ENCODE measurements around the gene TRDMT1. TPM values are rescaled to one million over a fixed set of nuclear protein-coding genes. Genes with fewer than 3 reads are reported as not detected.

Gene TRDMT1
- total RNA-seq, 4 donors from 2014 or later = 4.0 to 24.8 (median 6.4) TPM

DNA sequence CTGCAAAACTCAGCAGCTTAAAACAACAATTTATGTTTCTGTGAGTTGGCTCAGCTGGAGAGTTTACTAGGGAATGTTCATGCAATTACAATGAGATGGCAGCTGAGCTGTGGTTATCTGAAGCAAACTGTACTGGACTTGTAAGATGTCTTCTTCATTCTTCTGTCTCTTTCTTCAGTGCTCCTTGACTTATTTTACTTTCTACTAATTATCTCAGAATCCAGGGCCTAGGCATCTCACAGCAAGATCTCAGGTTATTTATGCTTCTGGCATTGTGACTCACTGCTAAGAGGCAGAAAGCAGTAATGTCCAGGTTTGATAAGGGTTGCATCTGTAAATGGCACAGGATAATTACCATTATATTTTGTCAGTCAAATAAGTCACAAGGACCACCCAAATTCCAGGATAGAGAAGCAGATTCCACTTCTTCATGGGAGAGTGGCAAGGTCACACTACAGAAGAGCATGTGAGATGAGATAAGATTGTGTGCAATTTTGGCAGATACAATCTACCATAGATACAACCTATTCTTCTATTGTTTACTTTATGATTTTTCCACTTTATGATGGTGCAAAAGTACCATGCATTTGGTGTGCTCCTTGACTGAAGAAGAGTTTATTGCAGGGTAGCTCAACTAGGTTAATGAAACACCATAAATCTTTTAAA lies 43.4 kb upstream of the TRDMT1 start:
- no peaks in the 10 kb centered on the region for H3K27me3 ChIP-seq
- H3K4me1 ChIP-seq = no peaks in the 10 kb centered on the region
- H3K36me3 ChIP-seq = no peaks in the 10 kb centered on the region
- no peaks in the 10 kb centered on the region for H3K9me3 ChIP-seq
- no peak for DNase-seq
- TF ChIP-seq, protein P1, sequence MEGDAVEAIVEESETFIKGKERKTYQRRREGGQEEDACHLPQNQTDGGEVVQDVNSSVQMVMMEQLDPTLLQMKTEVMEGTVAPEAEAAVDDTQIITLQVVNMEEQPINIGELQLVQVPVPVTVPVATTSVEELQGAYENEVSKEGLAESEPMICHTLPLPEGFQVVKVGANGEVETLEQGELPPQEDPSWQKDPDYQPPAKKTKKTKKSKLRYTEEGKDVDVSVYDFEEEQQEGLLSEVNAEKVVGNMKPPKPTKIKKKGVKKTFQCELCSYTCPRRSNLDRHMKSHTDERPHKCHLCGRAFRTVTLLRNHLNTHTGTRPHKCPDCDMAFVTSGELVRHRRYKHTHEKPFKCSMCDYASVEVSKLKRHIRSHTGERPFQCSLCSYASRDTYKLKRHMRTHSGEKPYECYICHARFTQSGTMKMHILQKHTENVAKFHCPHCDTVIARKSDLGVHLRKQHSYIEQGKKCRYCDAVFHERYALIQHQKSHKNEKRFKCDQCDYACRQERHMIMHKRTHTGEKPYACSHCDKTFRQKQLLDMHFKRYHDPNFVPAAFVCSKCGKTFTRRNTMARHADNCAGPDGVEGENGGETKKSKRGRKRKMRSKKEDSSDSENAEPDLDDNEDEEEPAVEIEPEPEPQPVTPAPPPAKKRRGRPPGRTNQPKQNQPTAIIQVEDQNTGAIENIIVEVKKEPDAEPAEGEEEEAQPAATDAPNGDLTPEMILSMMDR (IDR thresholded peaks at IDR 0.05) = no peak
- no peak for TF ChIP-seq POLR2A (IDR thresholded peaks at IDR 0.05)
- no peak overlapping the region for H3K27ac ChIP-seq
- H3K4me3 ChIP-seq = no peak overlapping the region

DNA sequence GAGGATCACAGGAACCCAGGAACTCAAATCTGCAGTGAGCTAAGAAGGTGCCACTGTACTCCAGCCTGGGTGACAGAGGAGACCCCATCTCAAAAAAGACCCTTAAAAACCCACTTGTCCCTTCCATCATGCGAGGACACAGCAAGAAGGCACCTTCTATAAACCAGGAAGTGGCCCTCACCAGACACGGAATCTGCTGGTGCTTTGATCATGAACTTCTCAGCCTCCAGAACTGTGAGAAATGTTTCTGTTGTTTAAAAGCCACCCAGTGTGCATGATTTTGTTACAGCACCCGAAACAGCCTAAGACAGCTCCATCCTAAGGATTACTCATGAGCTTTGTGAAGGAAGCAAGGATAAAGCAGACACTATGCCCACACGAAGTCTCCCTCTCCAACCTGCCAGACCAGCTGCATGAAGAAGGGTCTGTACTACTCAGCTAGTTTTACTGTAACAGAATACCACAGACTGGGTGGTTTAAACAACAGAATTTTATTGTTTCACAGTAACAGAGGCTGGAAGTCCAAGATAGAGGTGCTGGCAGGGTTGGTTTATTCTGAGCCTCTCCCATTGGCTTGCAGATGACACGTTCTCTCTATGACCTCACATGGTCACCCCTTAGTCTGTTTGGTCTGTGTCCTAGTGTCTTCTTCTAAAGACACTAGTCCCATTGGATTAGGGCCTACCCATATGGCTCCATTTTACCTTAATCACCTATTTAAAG lies 40.3 kb upstream of the TRDMT1 start:
- H3K9me3 ChIP-seq = no peaks in the 10 kb centered on the region
- peaks cover 0 to 3% (median 0%) of the 10 kb centered on the region in 3 donors for H3K36me3 ChIP-seq
- H3K27me3 ChIP-seq = no peaks in the 10 kb centered on the region
- H3K4me1 ChIP-seq = no peaks in the 10 kb centered on the region
- no peak overlapping the region for H3K4me3 ChIP-seq
- DNase-seq = no peak
- TF ChIP-seq, protein P1 (IDR thresholded peaks at IDR 0.05) = no peak
- H3K27ac ChIP-seq = no peak overlapping the region

DNA sequence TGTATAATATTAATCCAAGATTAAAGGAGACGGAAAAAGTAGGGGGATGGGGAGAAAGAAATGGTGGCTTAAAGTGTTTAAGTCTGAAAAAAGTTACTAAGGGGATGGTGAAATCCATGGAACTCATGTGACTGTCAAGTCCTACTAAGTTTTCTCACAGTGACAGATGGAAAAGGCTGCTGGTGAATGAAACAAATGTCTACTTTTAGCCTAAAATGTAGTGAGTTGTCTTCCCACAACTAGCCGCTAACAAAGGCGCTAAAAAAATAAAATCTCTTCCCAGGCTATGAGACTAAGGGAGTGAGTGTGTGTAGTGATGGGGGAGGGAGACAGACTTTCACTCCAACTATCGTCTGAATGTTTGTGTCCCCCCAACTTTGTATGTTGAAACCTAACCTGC lies 39.1 kb upstream of the TRDMT1 start:
- H3K4me3 ChIP-seq = no peak overlapping the region
- no peak overlapping the region for H3K27ac ChIP-seq
- no peaks in the 10 kb centered on the region for H3K4me1 ChIP-seq
- no peak for TF ChIP-seq POLR2A (IDR thresholded peaks at IDR 0.05)
- TF ChIP-seq, protein P1 (IDR thresholded peaks at IDR 0.05) = no peak
- no peaks in the 10 kb centered on the region for H3K27me3 ChIP-seq
- H3K36me3 ChIP-seq = peaks cover 0 to 14% (median 0%) of the 10 kb centered on the region in 3 donors
- no peaks in the 10 kb centered on the region for H3K9me3 ChIP-seq
- DNase-seq = no peak

DNA sequence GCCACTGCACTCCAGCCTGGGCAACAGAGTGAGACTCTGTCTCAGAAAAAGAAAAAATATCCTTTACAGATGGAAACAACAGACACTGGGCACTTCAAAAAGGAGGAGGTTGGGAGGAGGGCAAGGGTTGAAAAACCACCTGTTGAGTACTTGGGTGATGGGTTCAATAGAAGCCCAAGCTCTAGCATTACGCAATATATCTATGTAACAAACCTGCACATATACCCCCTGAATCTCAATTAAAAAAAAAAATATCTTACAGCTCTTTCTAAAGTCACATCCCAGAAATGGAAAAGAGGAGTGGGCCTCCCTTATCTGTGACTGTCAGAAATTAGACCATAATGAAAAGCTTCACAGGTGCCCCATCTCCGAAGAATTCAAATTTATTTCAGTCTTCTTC lies 38.6 kb upstream of the TRDMT1 start:
- no peak overlapping the region for H3K4me3 ChIP-seq
- peaks cover 0 to 18% (median 3%) of the 10 kb centered on the region in 3 donors for H3K36me3 ChIP-seq
- no peaks in the 10 kb centered on the region for H3K9me3 ChIP-seq
- DNase-seq = no peak
- H3K27me3 ChIP-seq = no peaks in the 10 kb centered on the region
- TF ChIP-seq, protein P1 (IDR thresholded peaks at IDR 0.05) = no peak
- TF ChIP-seq POLR2A (IDR thresholded peaks at IDR 0.05) = no peak
- H3K27ac ChIP-seq = no peak overlapping the region
- H3K4me1 ChIP-seq = no peaks in the 10 kb centered on the region

DNA sequence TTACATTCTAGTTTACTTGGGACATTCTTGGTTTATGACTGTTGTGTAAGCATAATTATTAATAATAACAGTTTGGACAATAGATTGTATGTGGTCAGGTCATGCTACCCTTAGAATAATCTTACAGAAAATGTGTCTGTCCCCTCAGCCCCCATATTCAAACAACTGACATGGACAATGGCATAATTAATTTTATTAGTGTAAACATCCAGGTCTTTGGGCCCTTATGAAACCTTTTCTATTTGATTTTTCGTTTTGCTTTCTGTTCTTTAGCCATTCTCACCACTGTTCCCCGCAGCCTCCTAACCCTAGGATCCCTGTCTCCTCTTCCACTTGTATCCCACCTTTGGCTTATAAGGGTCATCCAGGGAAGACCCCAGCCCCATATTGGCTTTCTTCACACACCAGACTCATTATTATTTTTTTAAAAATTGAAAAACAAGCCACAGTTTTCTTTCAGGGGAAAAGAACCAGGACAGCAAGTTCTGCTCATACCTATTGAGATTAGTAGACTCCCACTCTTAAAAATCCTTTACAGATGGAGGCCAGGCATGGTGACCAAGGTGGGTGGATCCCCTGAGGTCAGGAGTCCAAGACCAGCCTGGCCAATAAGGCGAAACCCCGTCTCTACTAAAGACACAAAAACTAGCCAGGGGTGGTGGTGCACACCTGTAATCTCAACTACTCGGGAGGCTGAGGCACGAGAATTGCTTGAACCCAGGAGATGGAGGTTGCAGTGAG lies 38.0 kb upstream of the TRDMT1 start:
- Histone ChIP-seq H3K27ac (peak overlapping the region in 1 of 4 donors; percentile 25), H3K36me3 (peaks cover 0 to 24% (median 4%) of the 10 kb centered on the region in 3 donors), H3K4me1 (peaks cover 0 to 5% (median 0%) of the 10 kb centered on the region in 4 donors), H3K9me3 (no peaks in the 10 kb centered on the region), H3K27me3 (no peaks in the 10 kb centered on the region), H3K4me3 (no peak overlapping the region)
- no peak for DNase-seq
- TF ChIP-seq, protein P1 (IDR thresholded peaks at IDR 0.05) = no peak
- no peak for TF ChIP-seq POLR2A (IDR thresholded peaks at IDR 0.05)
